PC-9 (cell line): ENCODE data around the gene FBXO44.

Source experiments
- EZH2 ChIP-seq: fragments of 200-600 bp; sonication (generic); IDR thresholded peaks from 2 replicates; pipeline ENCODE4 v1.8.0; 2017; ENCODE audit warnings: antibody characterized with exemption, low read depth
- TF ChIP-seq, protein P1 (sequence below): fragments of 200-600 bp; sonication (generic); conservative IDR thresholded peaks from 2 replicates; pipeline ENCODE4 v1.6.1; 2017; ENCODE audit warnings: mixed run types, antibody characterized with exemption, mild to moderate bottlenecking, moderate library complexity

DNA sequence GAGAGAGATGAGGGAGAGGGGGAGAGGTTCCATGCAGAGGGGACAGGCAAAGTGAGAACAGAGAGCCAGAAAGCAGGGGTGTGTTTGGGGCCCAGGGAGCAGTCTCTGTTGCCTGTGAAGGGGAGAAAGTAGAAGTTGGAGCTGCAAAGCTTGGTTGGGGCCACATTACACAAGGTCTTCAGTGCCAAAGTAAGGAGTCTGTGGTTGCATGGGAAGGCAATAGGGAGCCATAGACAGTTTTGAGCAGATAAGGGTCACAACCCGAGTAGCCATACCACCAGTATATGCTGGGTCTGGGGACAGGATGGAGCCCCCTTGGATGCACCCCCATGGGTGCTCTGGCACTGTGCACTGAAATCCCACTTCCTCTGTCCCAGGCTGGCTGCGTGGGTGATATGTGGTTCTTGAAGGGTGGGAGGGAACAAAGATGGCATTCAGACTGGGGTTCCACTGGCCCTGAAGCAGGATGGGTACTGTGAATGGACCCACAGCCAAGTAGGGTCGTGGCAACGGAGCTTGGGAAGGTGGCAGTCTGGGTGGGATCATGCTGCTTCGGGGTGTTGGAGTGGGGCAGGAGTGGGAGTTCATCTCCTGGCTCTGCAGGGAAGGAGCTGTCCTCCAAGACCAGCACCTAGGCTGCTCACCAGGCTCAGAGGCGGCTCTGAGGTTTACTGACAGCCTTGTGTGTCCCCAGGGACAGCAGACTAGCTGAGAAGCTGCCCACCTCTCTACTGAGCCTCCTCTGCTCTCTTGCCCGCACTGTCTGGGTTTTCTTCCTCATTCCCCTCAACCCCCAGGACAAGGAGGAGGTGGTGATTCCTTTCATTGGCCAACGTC is 48.9 kb downstream of the FBXO44 start:
- TF ChIP-seq, protein P1, sequence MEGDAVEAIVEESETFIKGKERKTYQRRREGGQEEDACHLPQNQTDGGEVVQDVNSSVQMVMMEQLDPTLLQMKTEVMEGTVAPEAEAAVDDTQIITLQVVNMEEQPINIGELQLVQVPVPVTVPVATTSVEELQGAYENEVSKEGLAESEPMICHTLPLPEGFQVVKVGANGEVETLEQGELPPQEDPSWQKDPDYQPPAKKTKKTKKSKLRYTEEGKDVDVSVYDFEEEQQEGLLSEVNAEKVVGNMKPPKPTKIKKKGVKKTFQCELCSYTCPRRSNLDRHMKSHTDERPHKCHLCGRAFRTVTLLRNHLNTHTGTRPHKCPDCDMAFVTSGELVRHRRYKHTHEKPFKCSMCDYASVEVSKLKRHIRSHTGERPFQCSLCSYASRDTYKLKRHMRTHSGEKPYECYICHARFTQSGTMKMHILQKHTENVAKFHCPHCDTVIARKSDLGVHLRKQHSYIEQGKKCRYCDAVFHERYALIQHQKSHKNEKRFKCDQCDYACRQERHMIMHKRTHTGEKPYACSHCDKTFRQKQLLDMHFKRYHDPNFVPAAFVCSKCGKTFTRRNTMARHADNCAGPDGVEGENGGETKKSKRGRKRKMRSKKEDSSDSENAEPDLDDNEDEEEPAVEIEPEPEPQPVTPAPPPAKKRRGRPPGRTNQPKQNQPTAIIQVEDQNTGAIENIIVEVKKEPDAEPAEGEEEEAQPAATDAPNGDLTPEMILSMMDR = no peak
- TF ChIP-seq EZH2 = no peak
